ENCODE results near the gene GRID2. TPM values are rescaled to one million over a fixed set of nuclear protein-coding genes. Genes with fewer than 3 reads are reported as not detected.
A peak's percentile ranks its signal among the peaks of the same experiment; 100 is the strongest.

The GRID2 gene
- total and polyA plus RNA-seq, 4 donors: under 0.01 to 0.02 TPM; not detected in 2

DNA sequence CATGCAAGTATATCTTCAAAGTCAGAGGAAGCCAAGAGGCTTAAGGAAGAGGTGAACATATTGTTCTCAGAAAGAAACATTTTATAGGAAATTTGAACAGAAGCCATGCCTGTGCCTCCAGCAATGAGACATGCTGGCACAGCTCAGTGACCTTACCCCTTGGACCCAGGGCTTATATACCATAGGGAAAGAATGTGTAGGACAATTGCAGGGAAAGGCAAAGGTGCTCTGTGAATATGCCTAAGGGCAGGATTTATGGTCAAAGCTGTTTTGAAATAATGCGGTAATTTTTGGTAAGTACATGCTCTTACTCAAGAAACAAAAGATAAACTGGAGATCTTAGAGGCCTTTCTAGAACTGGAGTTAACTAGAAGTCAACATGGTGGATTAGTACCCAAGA, 568.8 kb downstream of the GRID2 start:
- no peaks in the 10 kb centered on the region for H3K36me3 ChIP-seq (ENCODE audit: control insufficient read depth in 4 of 4, insufficient read depth in 3 of 4, low read depth in 1 of 4, low read length in 3 of 4)
- H3K9ac ChIP-seq (ENCODE audit: low read depth in 1 of 2, low read length in 2 of 2): no peak overlapping the region
- H3K4me3 ChIP-seq (ENCODE audit: low read depth in 1 of 3, low read length in 3 of 3): no peak overlapping the region
- no peak overlapping the region for H3K27ac ChIP-seq (ENCODE audit: low read depth in 1 of 2, low read length in 2 of 2)
- H3K27me3 ChIP-seq (ENCODE audit: control insufficient read depth in 4 of 4, insufficient read depth in 4 of 4, low read length in 3 of 4): no peaks in the 10 kb centered on the region
- DNase-seq (ENCODE audit: low spot score): no peak
- 98% methylated on average over 1 of the region's 1 CpG for WGBS
- no peaks in the 10 kb centered on the region for H3K4me1 ChIP-seq (ENCODE audit: control insufficient read depth in 4 of 4, insufficient read depth in 4 of 4, low read length in 3 of 4)
- no peaks in the 10 kb centered on the region for H3K9me3 ChIP-seq (ENCODE audit: control insufficient read depth in 4 of 4, low read length in 3 of 4)
- TF ChIP-seq JUND (IDR thresholded peaks at IDR 0.05) (no peak), SP1 (IDR thresholded peaks at IDR 0.05) (no peak), GABPA (IDR thresholded peaks at IDR 0.05 in 1 of 2, conservative IDR thresholded peaks at IDR 0.05 in 1 of 2) (no peak), RXRA (IDR thresholded peaks at IDR 0.05) (no peak), YY1 (IDR thresholded peaks at IDR 0.05) (no peak), RAD21 (IDR thresholded peaks at IDR 0.05) (no peak), HNF4G (IDR thresholded peaks at IDR 0.05) (no peak), CTCF (IDR thresholded peaks at IDR 0.05; ENCODE audit: low read depth, low read length, missing input control) (no peak), FOXA1 (IDR thresholded peaks at IDR 0.05) (no peak)
- TF ChIP-seq, protein P1, sequence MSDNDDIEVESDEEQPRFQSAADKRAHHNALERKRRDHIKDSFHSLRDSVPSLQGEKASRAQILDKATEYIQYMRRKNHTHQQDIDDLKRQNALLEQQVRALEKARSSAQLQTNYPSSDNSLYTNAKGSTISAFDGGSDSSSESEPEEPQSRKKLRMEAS (IDR thresholded peaks at IDR 0.05): no peak

GRCh38 chr4:92885632-92886031, 581.9 kb downstream of the GRID2 start:
- H3K4me1 ChIP-seq (ENCODE audit: control insufficient read depth in 4 of 4, insufficient read depth in 4 of 4, low read length in 3 of 4): peaks cover 0 to 3% (median 0%) of the 10 kb centered on the region in 4 donors
- H3K27me3 ChIP-seq (ENCODE audit: control insufficient read depth in 4 of 4, insufficient read depth in 4 of 4, low read length in 3 of 4): no peaks in the 10 kb centered on the region
- peaks cover 0 to 1% (median 0%) of the 10 kb centered on the region in 4 donors for H3K9me3 ChIP-seq (ENCODE audit: control insufficient read depth in 4 of 4, low read length in 3 of 4)
- no peak for TF ChIP-seq EGR1 (IDR thresholded peaks at IDR 0.05; ENCODE audit: low read depth in 2 of 2)
- TF ChIP-seq RAD21 (IDR thresholded peaks at IDR 0.05): peak; percentile 28 to 52
- TF ChIP-seq GABPA (IDR thresholded peaks at IDR 0.05 in 1 of 2, conservative IDR thresholded peaks at IDR 0.05 in 1 of 2): no peak
- no peak for TF ChIP-seq TAF1 (conservative IDR thresholded peaks at IDR 0.05)
- no peak overlapping the region for H3K27ac ChIP-seq (ENCODE audit: low read depth in 1 of 2, low read length in 2 of 2)
- H3K9ac ChIP-seq (ENCODE audit: low read depth in 1 of 2, low read length in 2 of 2): no peak overlapping the region
- H3K4me3 ChIP-seq (ENCODE audit: low read depth in 1 of 3, low read length in 3 of 3): no peak overlapping the region
- H3K36me3 ChIP-seq (ENCODE audit: control insufficient read depth in 4 of 4, insufficient read depth in 3 of 4, low read depth in 1 of 4, low read length in 3 of 4): no peaks in the 10 kb centered on the region
- WGBS: 23% methylated on average over 1 of the region's 1 CpG
- DNase-seq (ENCODE audit: low spot score): no peak

GRCh38 chr4:92952426-92952825, 648.7 kb downstream of the GRID2 start:
- Histone ChIP-seq H3K27me3 (ENCODE audit: control insufficient read depth in 4 of 4, insufficient read depth in 4 of 4, low read length in 3 of 4) (no peaks in the 10 kb centered on the region), H3K9ac (ENCODE audit: low read depth in 1 of 2, low read length in 2 of 2) (no peak overlapping the region), H3K4me1 (ENCODE audit: control insufficient read depth in 4 of 4, insufficient read depth in 4 of 4, low read length in 3 of 4) (no peaks in the 10 kb centered on the region), H3K4me3 (ENCODE audit: low read depth in 1 of 3, low read length in 3 of 3) (no peak overlapping the region), H3K9me3 (ENCODE audit: control insufficient read depth in 4 of 4, low read length in 3 of 4) (no peaks in the 10 kb centered on the region), H3K27ac (ENCODE audit: low read depth in 1 of 2, low read length in 2 of 2) (no peak overlapping the region), H3K36me3 (ENCODE audit: control insufficient read depth in 4 of 4, insufficient read depth in 3 of 4, low read depth in 1 of 4, low read length in 3 of 4) (no peaks in the 10 kb centered on the region)
- WGBS: 93% methylated on average over 2 of the region's 2 CpGs
- no peak for TF ChIP-seq FOXA2 (IDR thresholded peaks at IDR 0.05)
- TF ChIP-seq, protein P1 (IDR thresholded peaks at IDR 0.05): no peak
- TF ChIP-seq RAD21 (IDR thresholded peaks at IDR 0.05): no peak
- no peak for TF ChIP-seq CTCF (IDR thresholded peaks at IDR 0.05; ENCODE audit: low read depth, low read length, missing input control)
- TF ChIP-seq RXRA (IDR thresholded peaks at IDR 0.05): no peak
- DNase-seq (ENCODE audit: low spot score): no peak

All from liver (tissue), 9 donors.